Measurements from ENCODE around the gene RCHY1.
"Not testable (repeated sequence)": the region's sequence is repeated elsewhere in the genome, so short reads cannot be mapped to it uniquely, and the experiment has no call there.

RCHY1 gene

GRCh38 chr4:75514949-75515612 is 878 bp upstream of the RCHY1 start:
- no peak for DNase-seq

DNA sequence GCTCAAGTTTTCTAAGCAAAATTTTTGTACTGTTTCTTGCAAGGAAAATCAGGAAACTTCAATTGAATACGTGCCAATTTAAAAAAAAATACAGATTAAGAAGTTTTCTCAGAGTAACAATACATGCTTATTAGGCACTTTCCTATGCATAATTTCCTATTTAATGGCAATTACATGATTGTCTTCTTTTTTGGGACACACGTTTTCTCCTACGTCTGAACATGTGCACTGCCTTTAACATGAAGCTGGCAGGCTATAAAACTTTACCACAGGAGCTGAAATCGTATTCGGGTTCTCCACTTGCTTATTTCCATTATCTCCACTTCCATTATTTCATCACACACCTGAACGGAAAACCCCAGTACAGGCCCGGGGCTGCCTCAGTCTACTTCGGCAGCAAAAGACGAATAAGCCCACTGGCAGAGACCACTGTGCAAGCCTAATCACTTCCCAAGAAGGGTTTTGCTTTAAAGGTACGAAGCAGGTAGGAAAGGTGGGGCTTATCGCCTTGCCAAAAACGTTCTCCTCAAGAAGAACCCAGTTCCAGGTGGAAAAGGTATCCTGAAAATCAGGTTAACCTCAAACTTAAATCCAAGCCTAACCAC is 575 bp downstream of the RCHY1 start:
- no peak for DNase-seq

- no peak for DNase-seq
Observed at GRCh38 chr4:75512386-75513211, 1.6 kb downstream of the RCHY1 start.

DNA sequence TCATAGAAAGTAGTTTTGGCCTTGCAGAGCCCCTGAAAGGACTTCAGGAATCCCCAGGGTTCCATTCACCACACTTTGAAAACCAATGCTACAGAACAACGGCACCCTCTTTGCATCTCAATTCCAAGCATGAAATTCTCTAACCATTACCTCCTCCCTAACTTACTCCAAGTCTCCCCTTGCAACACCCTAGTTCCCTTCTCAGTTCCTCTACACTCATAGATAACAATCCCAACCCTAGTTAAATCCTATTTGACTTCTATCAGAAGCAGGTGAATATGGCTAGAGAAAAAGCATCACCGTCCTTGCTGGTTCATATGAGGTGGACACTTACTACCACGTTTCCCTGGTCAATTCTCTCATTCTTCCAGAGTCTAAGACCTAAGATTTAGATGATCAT is 2.4 kb downstream of the RCHY1 start:
- no peak for DNase-seq

GRCh38 chr4:75509592-75509991 is 4.6 kb downstream of the RCHY1 start:
- not testable (repeated sequence) for DNase-seq

DNA sequence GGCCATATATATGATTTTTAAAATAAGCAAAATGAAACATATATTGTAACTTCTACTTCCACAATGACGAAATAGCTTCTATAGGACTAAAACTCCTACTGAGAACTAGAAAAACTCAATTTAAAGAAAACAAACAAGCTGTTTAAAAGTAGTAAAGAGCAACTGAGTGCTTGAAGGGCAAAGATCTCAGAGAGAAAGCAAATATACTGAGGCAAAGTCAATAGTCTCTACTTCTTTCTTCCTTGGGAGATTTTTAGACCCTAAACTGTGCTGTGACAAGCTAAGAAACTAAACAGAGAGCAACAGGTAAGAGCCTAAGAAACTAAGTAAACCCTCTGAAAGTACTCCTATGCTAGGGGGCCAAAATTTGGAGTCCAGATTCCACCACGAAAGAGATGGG is 8.6 kb downstream of the RCHY1 start:
- no peak for DNase-seq

- DNase-seq, result no peak
Observed at GRCh38 chr4:75502671-75503070, 11.5 kb downstream of the RCHY1 start.

DNA sequence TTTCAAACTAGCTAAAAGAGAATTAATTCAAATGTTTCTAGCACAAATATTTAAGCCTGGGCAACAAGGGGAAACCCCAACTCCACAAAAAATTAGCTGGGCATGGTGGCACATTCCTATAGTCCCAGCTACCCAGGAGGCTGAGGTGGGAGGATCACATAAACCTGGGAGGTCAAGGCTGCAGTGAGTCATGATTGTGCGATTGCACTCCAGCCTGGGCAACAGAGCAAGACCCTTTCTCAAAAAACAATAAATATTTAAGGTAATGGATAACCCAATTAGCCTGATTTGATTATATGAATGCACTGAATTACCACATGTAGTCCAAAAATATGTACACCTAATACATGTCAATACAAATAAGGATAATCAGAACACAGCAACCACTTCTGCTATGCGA is 14.3 kb downstream of the RCHY1 start:
- DNase-seq, result no peak

- DNase-seq, result no peak
Observed at GRCh38 chr4:75498041-75498440, 16.2 kb downstream of the RCHY1 start.

- DNase-seq, result no peak
Observed at GRCh38 chr4:75497133-75497532, 17.1 kb downstream of the RCHY1 start.

DNA sequence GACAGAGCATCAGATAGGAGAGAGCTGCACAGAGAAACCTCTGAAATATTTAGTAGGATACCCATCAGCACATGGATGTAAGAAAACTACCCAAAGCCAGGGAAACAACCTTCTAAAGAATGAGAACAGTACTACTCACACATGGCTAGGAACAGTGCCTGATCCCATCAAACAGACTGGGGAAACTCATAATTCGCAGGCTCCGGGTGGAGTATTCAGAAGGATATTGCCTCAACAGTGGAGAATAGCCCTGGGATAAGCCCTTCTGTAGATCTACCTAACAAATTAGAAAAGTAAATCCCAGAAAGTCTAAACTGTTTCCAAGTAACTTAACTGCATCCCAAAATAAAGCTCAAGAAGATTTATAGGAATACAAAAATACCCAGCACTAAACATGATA is 17.8 kb downstream of the RCHY1 start:
- no peak for DNase-seq

GRCh38 chr4:75495476-75495875 is 18.7 kb downstream of the RCHY1 start:
- DNase-seq, result no peak

- DNase-seq, result no peak
Observed at GRCh38 chr4:75494563-75494962, 19.6 kb downstream of the RCHY1 start.

DNA sequence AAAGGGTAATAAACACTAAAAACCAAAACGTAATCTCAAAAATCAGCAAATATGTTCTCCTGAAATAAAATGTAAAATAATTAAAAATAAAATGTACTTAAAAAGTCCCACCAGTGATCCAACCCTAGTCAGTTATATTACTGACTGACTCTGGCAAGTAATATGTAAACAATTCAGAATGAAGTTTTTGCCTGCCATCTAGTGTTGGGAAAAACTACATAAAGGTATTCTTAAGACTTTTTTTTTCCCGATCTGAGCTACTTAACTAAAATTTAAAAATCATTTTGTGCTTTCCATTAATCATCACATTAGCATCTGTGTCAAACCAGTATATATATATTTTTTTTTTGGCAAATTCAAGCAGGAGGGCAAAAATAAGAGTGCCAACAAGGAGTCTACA is 24.0 kb downstream of the RCHY1 start:
- no peak for DNase-seq

DNA sequence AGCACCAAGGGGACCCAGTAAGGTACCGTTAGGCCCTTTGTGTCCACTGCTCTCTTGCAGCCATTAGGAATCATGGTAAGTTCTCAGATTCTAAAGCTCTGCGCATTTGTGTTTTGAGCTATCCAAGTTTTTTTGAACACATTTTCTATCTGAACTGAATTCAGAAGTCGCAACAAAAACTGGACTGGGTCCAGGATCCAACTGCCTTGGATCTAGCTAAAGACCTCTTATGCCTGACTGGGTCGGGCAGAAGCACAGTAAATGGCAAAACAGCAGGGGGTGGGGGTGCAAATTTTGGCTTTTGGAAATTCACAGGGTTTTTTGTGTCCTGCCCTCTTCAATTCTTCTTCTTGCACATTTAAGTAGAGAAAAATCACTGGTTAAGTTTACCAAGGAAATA is 30.0 kb downstream of the RCHY1 start:
- DNase-seq, result no peak

GRCh38 chr4:75477201-75477600 is 37.0 kb downstream of the RCHY1 start:
- no peak for DNase-seq

- DNase-seq, result no peak
Observed at GRCh38 chr4:75470738-75471137, 43.5 kb downstream of the RCHY1 start.

DNA sequence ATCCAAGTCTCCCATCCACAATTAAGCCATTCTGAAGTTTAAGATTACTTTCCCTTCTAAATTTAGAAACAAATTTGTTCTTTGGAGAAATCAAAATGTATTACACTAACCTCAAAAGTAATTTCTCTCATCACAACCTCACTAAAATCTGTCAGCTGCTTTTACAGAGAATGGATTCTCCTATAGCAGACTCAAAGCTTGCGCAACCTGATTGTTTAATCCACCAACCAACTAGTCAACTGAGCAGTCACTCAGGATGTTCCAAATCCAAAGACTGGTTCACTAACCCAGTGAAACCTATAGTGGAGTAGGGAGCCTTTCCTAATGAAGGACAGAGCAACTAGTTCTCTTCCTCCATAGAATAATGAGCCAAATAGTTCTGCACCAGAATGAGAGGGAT is 44.3 kb downstream of the RCHY1 start:
- DNase-seq, result no peak

GRCh38 chr4:75457365-75457764 is 56.8 kb downstream of the RCHY1 start:
- no peak for DNase-seq

- DNase-seq, result no peak
Observed at GRCh38 chr4:75434105-75434504, 80.1 kb downstream of the RCHY1 start.

DNA sequence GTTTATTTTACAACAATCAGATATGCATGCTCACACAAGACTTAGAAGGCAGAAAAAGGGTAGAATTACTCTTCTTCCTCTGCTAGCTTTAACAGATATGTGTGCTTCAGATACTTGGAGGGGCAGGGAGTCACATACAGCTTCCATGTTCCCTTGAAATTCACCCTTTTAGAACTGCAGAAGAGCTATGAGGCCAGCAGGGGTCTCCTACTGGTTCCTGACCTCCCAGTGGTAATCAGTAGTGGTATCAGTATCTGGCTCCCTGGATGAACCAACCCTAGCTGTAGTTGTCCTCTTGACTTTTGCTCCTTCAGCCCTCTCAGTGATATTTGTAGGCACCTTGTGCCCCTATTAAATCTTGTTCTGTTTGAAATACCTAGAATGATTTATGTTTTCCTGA is 81.5 kb downstream of the RCHY1 start:
- DNase-seq, result no peak

- no peak for DNase-seq
Observed at GRCh38 chr4:75429208-75429607, 85.0 kb downstream of the RCHY1 start.

All from stimulated activated CD4-positive, alpha-beta T cell treated with anti-CD3 and anti-CD28 coated beads, Interleukin-1b, Interleukin-23, amount 100 ng/mL, for 48 hours (primary cell).